Measurements from ENCODE around the gene HHAT. TPM values are rescaled to one million over a fixed set of nuclear protein-coding genes. Genes with fewer than 3 reads are reported as not detected.

The HHAT gene
- total RNA-seq, 3 donors from 2014 or later = 3.8 to 31.6 (median 15.1) TPM

DNA sequence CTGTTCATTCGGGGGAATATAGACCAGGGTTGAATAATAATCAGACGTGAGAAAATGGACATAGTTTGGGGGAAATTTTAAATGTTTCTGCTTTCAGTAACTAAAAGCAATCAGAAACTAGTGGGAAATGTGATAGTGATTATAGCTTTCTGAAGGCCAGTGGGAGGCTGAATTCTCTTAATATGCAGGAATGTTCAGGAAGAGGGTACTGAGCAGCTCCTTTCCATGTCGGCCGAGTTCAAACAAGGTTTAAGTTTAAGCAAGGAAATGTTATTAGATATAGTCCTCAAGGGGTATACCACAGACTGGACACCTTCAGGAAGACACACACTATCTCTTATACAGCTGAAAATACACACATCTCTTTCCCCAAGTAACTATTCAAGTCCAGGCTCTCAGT, 105.5 kb downstream of the HHAT start:
- Histone ChIP-seq H3K27me3 (no peaks in the 10 kb centered on the region), H3K36me3 (no peaks in the 10 kb centered on the region), H3K27ac (no peak overlapping the region), H3K4me3 (no peak overlapping the region), H3K4me1 (no peaks in the 10 kb centered on the region), H3K9me3 (no peaks in the 10 kb centered on the region)
- intact Hi-C loops (cut with DNase I; ENCODE audit: low total_unique reads) = no loop called here
- DNase-seq (ENCODE audit: low spot score in 2 of 2) = no peak
- TF ChIP-seq, protein P1, sequence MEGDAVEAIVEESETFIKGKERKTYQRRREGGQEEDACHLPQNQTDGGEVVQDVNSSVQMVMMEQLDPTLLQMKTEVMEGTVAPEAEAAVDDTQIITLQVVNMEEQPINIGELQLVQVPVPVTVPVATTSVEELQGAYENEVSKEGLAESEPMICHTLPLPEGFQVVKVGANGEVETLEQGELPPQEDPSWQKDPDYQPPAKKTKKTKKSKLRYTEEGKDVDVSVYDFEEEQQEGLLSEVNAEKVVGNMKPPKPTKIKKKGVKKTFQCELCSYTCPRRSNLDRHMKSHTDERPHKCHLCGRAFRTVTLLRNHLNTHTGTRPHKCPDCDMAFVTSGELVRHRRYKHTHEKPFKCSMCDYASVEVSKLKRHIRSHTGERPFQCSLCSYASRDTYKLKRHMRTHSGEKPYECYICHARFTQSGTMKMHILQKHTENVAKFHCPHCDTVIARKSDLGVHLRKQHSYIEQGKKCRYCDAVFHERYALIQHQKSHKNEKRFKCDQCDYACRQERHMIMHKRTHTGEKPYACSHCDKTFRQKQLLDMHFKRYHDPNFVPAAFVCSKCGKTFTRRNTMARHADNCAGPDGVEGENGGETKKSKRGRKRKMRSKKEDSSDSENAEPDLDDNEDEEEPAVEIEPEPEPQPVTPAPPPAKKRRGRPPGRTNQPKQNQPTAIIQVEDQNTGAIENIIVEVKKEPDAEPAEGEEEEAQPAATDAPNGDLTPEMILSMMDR (IDR thresholded peaks at IDR 0.05) = no peak
- no peak for TF ChIP-seq POLR2A (IDR thresholded peaks at IDR 0.05)
- no peak for TF ChIP-seq POLR2AphosphoS5 (IDR thresholded peaks at IDR 0.05)

GRCh38 chr1:210437111-210437510, 108.4 kb downstream of the HHAT start:
- Histone ChIP-seq H3K36me3 (no peaks in the 10 kb centered on the region), H3K4me1 (no peaks in the 10 kb centered on the region), H3K27ac (no peak overlapping the region), H3K4me3 (no peak overlapping the region), H3K9me3 (no peaks in the 10 kb centered on the region), H3K27me3 (no peaks in the 10 kb centered on the region)
- intact Hi-C loops (cut with DNase I; ENCODE audit: low total_unique reads) = no loop called here
- TF ChIP-seq POLR2AphosphoS5 (IDR thresholded peaks at IDR 0.05) = no peak
- TF ChIP-seq, protein P1 (IDR thresholded peaks at IDR 0.05) = no peak
- no peak for TF ChIP-seq POLR2A (IDR thresholded peaks at IDR 0.05)
- no peak for DNase-seq (ENCODE audit: low spot score in 2 of 2)

DNA sequence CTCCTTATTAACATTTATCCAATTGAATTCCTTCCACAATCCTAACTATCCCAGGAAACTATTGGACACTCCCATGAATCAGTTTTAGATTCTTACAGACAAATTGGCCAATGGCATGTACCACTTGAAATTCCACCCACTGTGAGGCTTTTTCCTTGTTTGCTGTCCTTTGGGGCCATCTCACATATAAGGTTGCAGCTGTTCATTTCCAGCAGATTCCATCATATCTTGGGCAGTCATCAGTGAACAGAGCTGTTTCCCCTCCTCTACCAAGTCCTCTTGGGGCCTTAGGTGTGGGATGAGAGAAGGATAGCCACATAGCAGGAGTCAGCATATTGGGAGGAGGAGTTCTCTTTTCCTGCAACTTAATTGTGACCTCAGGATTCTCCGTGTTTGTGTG, 109.1 kb downstream of the HHAT start:
- Histone ChIP-seq H3K27ac (no peak overlapping the region), H3K36me3 (no peaks in the 10 kb centered on the region), H3K9me3 (no peaks in the 10 kb centered on the region), H3K4me1 (no peaks in the 10 kb centered on the region), H3K4me3 (no peak overlapping the region), H3K27me3 (no peaks in the 10 kb centered on the region)
- intact Hi-C loops (cut with DNase I; ENCODE audit: low total_unique reads) = no loop called here
- no peak for DNase-seq (ENCODE audit: low spot score in 2 of 2)
- TF ChIP-seq, protein P1 (IDR thresholded peaks at IDR 0.05) = no peak
- TF ChIP-seq POLR2A (IDR thresholded peaks at IDR 0.05) (no peak), POLR2AphosphoS5 (IDR thresholded peaks at IDR 0.05) (no peak)

DNA sequence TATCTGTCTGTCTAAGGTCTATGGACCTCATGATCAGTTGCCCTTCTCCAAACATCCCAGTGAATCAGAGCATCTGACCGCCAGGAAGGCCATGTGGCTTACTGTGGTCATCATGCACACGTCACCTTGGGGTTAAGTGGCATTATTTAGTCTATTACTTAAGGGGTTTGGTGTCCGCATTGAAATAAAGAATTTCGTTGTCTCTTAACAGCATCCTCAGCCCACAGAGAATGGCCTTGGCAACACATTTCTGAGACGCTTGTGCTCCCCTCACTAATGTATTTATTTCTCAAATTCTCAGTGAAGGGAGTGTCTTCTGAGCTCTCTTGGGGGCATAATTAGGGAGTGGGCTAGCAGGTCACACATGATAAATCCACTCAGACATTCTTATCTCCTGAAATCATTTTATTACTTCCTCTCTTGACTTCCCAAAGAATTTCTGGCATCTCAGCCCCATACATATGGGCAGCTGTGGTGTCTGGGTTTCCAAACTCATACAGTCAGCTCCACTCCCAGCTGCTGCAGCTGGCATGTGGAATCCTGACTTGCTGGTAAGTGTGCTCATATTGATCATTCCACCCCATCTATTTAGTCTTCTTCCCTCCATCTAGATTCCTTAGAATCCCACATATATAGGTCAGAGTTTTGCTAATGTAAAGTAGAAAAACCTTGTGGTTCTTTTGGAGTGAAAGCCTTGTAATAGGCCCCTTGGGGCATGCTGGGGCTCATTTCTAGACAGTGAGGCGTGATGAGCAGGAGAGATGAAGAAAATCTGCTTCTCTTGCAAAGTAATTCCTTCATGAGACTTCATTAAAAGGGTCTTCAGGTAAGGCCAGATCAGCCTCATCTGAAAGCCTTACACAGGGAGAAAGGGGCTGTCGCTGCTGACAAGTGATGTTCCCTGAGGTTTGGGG, 110.5 kb downstream of the HHAT start:
- Histone ChIP-seq H3K36me3 (no peaks in the 10 kb centered on the region), H3K27ac (no peak overlapping the region), H3K4me1 (no peaks in the 10 kb centered on the region), H3K9me3 (no peaks in the 10 kb centered on the region), H3K4me3 (no peak overlapping the region), H3K27me3 (no peaks in the 10 kb centered on the region)
- no peak for DNase-seq (ENCODE audit: low spot score in 2 of 2)
- intact Hi-C loops (cut with DNase I; ENCODE audit: low total_unique reads) = no loop called here
- TF ChIP-seq POLR2A (IDR thresholded peaks at IDR 0.05) = no peak
- no peak for TF ChIP-seq POLR2AphosphoS5 (IDR thresholded peaks at IDR 0.05)

GRCh38 chr1:210440081-210440480, 111.4 kb downstream of the HHAT start:
- intact Hi-C loops (cut with DNase I; ENCODE audit: low total_unique reads) = no loop called here

More at GRCh38 chr1:210440081-210440480, 111.4 kb downstream of the HHAT start:
- no peaks in the 10 kb centered on the region for H3K36me3 ChIP-seq
- H3K27ac ChIP-seq = no peak overlapping the region
- no peaks in the 10 kb centered on the region for H3K9me3 ChIP-seq
- H3K27me3 ChIP-seq = no peaks in the 10 kb centered on the region
- no peak overlapping the region for H3K4me3 ChIP-seq
- TF ChIP-seq POLR2A (IDR thresholded peaks at IDR 0.05) = no peak
- TF ChIP-seq, protein P1 (IDR thresholded peaks at IDR 0.05) = no peak
- TF ChIP-seq POLR2AphosphoS5 (IDR thresholded peaks at IDR 0.05) = no peak
- no peak for DNase-seq (ENCODE audit: low spot score in 2 of 2)
- H3K4me1 ChIP-seq = no peaks in the 10 kb centered on the region

Measured in breast epithelium (tissue), 4 donors.